SK-N-MC (cell line): ENCODE results near the gene SYAP1.

Experiments
- DNase-seq: peaks from one replicate; pipeline ENCODE4 v3.0.0-alpha.2; 2011; ENCODE audit warnings: low read depth, low spot score
- H3K27ac ChIP-seq: fragments of 200-600 bp; sonication (generic); 2 replicates; pipeline ENCODE4 v1.5.1; 2016; ENCODE audit warnings: mixed run types
- H3K36me3 ChIP-seq: fragments of 200-600 bp; sonication (generic); 2 replicates; pipeline ENCODE4 v1.6.1; 2017; ENCODE audit warnings: antibody characterized with exemption, low read length, mixed read lengths; ENCODE audit not compliant: insufficient read depth
- H3K4me3 ChIP-seq: fragments of 200-600 bp; sonication (generic); 2 replicates; pipeline ENCODE4 v1.5.1; 2016
- H3K9ac ChIP-seq: fragments of 200-600 bp; sonication (generic); 2 replicates; pipeline ENCODE4 v1.8.0; 2017; ENCODE audit warnings: mixed run types, mixed read lengths; ENCODE audit not compliant: insufficient read length
- H3K9me3 ChIP-seq: fragments of 200-600 bp; sonication (generic); 2 replicates; pipeline ENCODE4 v1.6.1; 2017; ENCODE audit warnings: low read depth, mild to moderate bottlenecking, antibody characterized with exemption, low read length, moderate library complexity, mixed read lengths
- EZH2 ChIP-seq: fragments of 200-600 bp; sonication (generic); IDR thresholded peaks from one replicate; pipeline ENCODE4 v1.6.1; 2017; ENCODE audit warnings: antibody characterized with exemption
- FOXP2 ChIP-seq: optimal IDR thresholded peaks from 2 replicates; pipeline ENCODE3; 2011; ENCODE audit warnings: mild to moderate bottlenecking, moderate library complexity; ENCODE audit not compliant: insufficient read depth; ENCODE audit errors: extremely low read length, control extremely low read depth
- POLR2AphosphoS5 ChIP-seq: IDR thresholded peaks from 2 replicates; pipeline ENCODE4 v1.6.1; 2012; ENCODE audit warnings: mild to moderate bottlenecking, low read depth, low read length, borderline replicate concordance

SYAP1 gene

GRCh38 chrX:16797841-16798240 is 78.4 kb downstream of the SYAP1 start:
- Histone ChIP-seq H3K9ac (no peak overlapping the region), H3K9me3 (no peaks in the 10 kb centered on the region), H3K36me3 (peaks cover 26% of the 10 kb centered on the region), H3K4me3 (no peak overlapping the region), H3K27ac (peak overlapping the region; percentile 0)
- no peak for TF ChIP-seq POLR2AphosphoS5
- no peak for TF ChIP-seq FOXP2
- DNase-seq: no peak

GRCh38 chrX:16804923-16805464 is 85.6 kb downstream of the SYAP1 start:
- TF ChIP-seq POLR2AphosphoS5 (no peak), FOXP2 (no peak), EZH2 (no peak)
- peaks cover 3% of the 10 kb centered on the region; the same call in 1 of the 2 replicates for H3K36me3 ChIP-seq
- 0 out of 2 replicates have a peak overlapping the region, but pooled peaks have one; percentile 13 for H3K27ac ChIP-seq
- H3K9me3 ChIP-seq: no peaks in the 10 kb centered on the region
- H3K4me3 ChIP-seq: no peak overlapping the region
- no peak for DNase-seq
- H3K9ac ChIP-seq: no peak overlapping the region

GRCh38 chrX:16807548-16807947 is 88.1 kb downstream of the SYAP1 start:
- H3K36me3 ChIP-seq: peaks cover 6% of the 10 kb centered on the region; the same call in 1 of the 2 replicates
- DNase-seq: no peak
- H3K4me3 ChIP-seq: no peak overlapping the region
- H3K27ac ChIP-seq: no peak overlapping the region
- TF ChIP-seq FOXP2 (no peak), POLR2AphosphoS5 (no peak), EZH2 (no peak)
- no peaks in the 10 kb centered on the region for H3K9me3 ChIP-seq
- no peak overlapping the region for H3K9ac ChIP-seq

GRCh38 chrX:16807976-16808542 is 88.6 kb downstream of the SYAP1 start:
- H3K4me3 ChIP-seq: no peak overlapping the region
- no peak overlapping the region for H3K9ac ChIP-seq
- H3K36me3 ChIP-seq: peaks cover 11% of the 10 kb centered on the region; the same call in 1 of the 2 replicates
- TF ChIP-seq FOXP2: no peak
- no peak for TF ChIP-seq POLR2AphosphoS5
- TF ChIP-seq EZH2: no peak
- DNase-seq: no peak
- no peaks in the 10 kb centered on the region for H3K9me3 ChIP-seq
- H3K27ac ChIP-seq: no peak overlapping the region

GRCh38 chrX:16814597-16814996 is 95.2 kb downstream of the SYAP1 start:
- no peak for DNase-seq
- peaks cover 17% of the 10 kb centered on the region for H3K36me3 ChIP-seq
- TF ChIP-seq POLR2AphosphoS5 (no peak), FOXP2 (no peak), EZH2 (no peak)

More at GRCh38 chrX:16814597-16814996, 95.2 kb downstream of the SYAP1 start:
- Histone ChIP-seq H3K4me3 (no peak overlapping the region), H3K9me3 (no peaks in the 10 kb centered on the region), H3K9ac (no peak overlapping the region), H3K27ac (no peak overlapping the region)
